ENCODE data around the gene MED13L. TPM values are rescaled to one million over a fixed set of nuclear protein-coding genes. Genes with fewer than 3 reads are reported as not detected.

MED13L gene
- total and polyA plus RNA-seq, 2 of the 8 experiments (the other 6 are each of a cell fraction or from before 2014, with no cell fraction given), result 15.9 to 51.7 TPM

GRCh38 chr12:116076399-116076798 lies 201.1 kb downstream of the MED13L start:
- Histone ChIP-seq H3K9ac (replicated peaks in 1 of 4; ENCODE audit: extremely low read depth in 1 of 4, low read depth in 3 of 4, low read length in 3 of 4) (no peak overlapping the region), H3K27me3 (replicated peaks in 1 of 4; ENCODE audit: control insufficient read depth in 3 of 4, extremely low read depth in 1 of 4, insufficient read depth in 3 of 4, low read length in 3 of 4) (no peaks in the 10 kb centered on the region), H4K5ac (ENCODE audit: insufficient read length, low read depth, low read length) (no peak overlapping the region), H3K4ac (replicated peaks; ENCODE audit: insufficient read length, low read depth, low read length) (no peak overlapping the region), H2BK20ac (ENCODE audit: low read length) (no peak overlapping the region), H4K20me1 (replicated peaks in 1 of 2; ENCODE audit: control insufficient read depth in 1 of 2, insufficient read depth in 2 of 2, low read length in 2 of 2) (no peaks in the 10 kb centered on the region), H3K79me1 (ENCODE audit: low read depth, low read length) (no peaks in the 10 kb centered on the region), H3K23ac (ENCODE audit: insufficient read length) (no peak overlapping the region), H3K79me2 (ENCODE audit: control insufficient read depth in 1 of 2, insufficient read depth in 2 of 2, low read length in 2 of 2) (peaks cover 0 to 8% of the 10 kb centered on the region in 2 experiments; a peak in 2 of 4 replicates), H3K9me3 (ENCODE audit: insufficient read depth in 2 of 2, low read depth in 1 of 2, low read length in 1 of 2) (no peaks in the 10 kb centered on the region), H2BK12ac (ENCODE audit: low read depth, low read length) (no peak overlapping the region), H4K8ac (ENCODE audit: extremely low read depth, insufficient read depth, low read length) (no peak overlapping the region), H3K4me1 (replicated peaks in 1 of 4; ENCODE audit: control insufficient read depth in 3 of 4, insufficient read depth in 4 of 4, low read length in 3 of 4) (peaks cover 0 to 7% (median under 1%) of the 10 kb centered on the region in 4 experiments; a peak in 2 of 7 replicates), H3K56ac (replicated peaks; ENCODE audit: insufficient read length, low read depth, low read length) (no peak overlapping the region), H3K18ac (ENCODE audit: extremely low read depth, low read length) (no peak overlapping the region), H3K4me2 (ENCODE audit: insufficient read depth in 1 of 2, low read depth in 2 of 2, low read length in 2 of 2) (no peak overlapping the region), H2BK15ac (ENCODE audit: low read length) (no peak overlapping the region), H4K91ac (replicated peaks; ENCODE audit: insufficient read length, low read length) (no peak overlapping the region), H2BK5ac (ENCODE audit: low read depth, low read length) (no peak overlapping the region), H2AFZ (ENCODE audit: low read length) (no peak overlapping the region), H3K4me3 (ENCODE audit: extremely low read depth in 1 of 4, insufficient read depth in 2 of 4, low read depth in 3 of 4, low read length in 4 of 4) (no peak overlapping the region), H3K23me2 (ENCODE audit: low read depth, low read length) (no peaks in the 10 kb centered on the region), H2BK120ac (replicated peaks; ENCODE audit: low read depth, low read length) (no peak overlapping the region), H3K27ac (ENCODE audit: low read depth, low read length) (no peak overlapping the region), H2AK5ac (ENCODE audit: low read depth, low read length) (no peak overlapping the region), H3K36me3 (ENCODE audit: control insufficient read depth in 2 of 4, insufficient read depth in 4 of 4, low read length in 3 of 4) (no peaks in the 10 kb centered on the region), H3K14ac (ENCODE audit: insufficient read length) (no peak overlapping the region)
- FAIRE-seq (no peak), DNase-seq (ENCODE audit: low read depth in 1 of 2, low spot score in 2 of 2) (no peak)
- TF ChIP-seq E2F6 (IDR thresholded peaks at IDR 0.05), result no peak
- no peak for TF ChIP-seq TCF12 (IDR thresholded peaks at IDR 0.05; ENCODE audit: low read depth, low read length)
- TF ChIP-seq TAF1 (IDR thresholded peaks at IDR 0.05; ENCODE audit: low read depth, low read length), result no peak
- no peak for TF ChIP-seq NRF1 (IDR thresholded peaks at IDR 0.05; ENCODE audit: low read depth, low read length)
- no peak for TF ChIP-seq JUND (IDR thresholded peaks at IDR 0.05; ENCODE audit: low read length)
- TF ChIP-seq TAF7 (optimal IDR thresholded peaks at IDR 0.05; ENCODE audit: borderline replicate concordance, low read depth, low read length), result no peak
- TF ChIP-seq RAD21 (IDR thresholded peaks at IDR 0.05 in 1 of 2, conservative IDR thresholded peaks at IDR 0.05 in 1 of 2; ENCODE audit: low read depth in 2 of 2, low read length in 2 of 2), result no peak
- TF ChIP-seq BCL11A (IDR thresholded peaks at IDR 0.05; ENCODE audit: low read depth in 2 of 2, low read length in 2 of 2), result no peak
- no peak for TF ChIP-seq ASH2L (IDR thresholded peaks at IDR 0.05; ENCODE audit: low read length)
- no peak for TF ChIP-seq CHD2 (IDR thresholded peaks at IDR 0.05; ENCODE audit: low read length)
- WGBS, 2 experiments (ENCODE audit: extremely low coverage in 1 of 2, insufficient coverage in 1 of 2, insufficient read length in 1 of 2, insufficient replicate concordance in 2 of 2, low coverage in 1 of 2, low lambda C conversion rate in 2 of 2, missing lambda C conversion rate in 1 of 2), result 95% methylated on average over 1 of the region's 1 CpG; no CpG with 5 or more reads in 1 of the 2 experiments
- ChIA-PET POLR2A (ENCODE audit: partially characterized antibody) (no interaction called here), CTCF (ENCODE audit: partially characterized antibody) (interaction anchor here (2.8 kb wide), 1 partner anchor 9 kb away, joined by 9 read pairs; no protein-coding TSS in a partner anchor)
